AG09309 (cell line): ENCODE data around the gene LSMEM2.
A peak's percentile ranks its signal among the peaks of the same experiment; 100 is the strongest.

Source experiments
- DNase-seq: peaks from one replicate; pipeline ENCODE4 v3.0.0-alpha.2; 2010; ENCODE audit warnings: low read depth
- H3K4me3 ChIP-seq: 2 replicates; pipeline ENCODE4 v1.5.1; 2011; ENCODE audit warnings: mild to moderate bottlenecking, low read depth, low read length, moderate library complexity; ENCODE audit not compliant: control insufficient read depth
- TF ChIP-seq, protein P1 (sequence below): IDR thresholded peaks from 2 replicates; pipeline ENCODE4 v1.5.1; 2011; ENCODE audit warnings: mild to moderate bottlenecking, low read depth, low read length, inconsistent platforms; ENCODE audit not compliant: insufficient read depth, control insufficient read depth; ENCODE audit errors: missing control alignments

LSMEM2 gene

DNA sequence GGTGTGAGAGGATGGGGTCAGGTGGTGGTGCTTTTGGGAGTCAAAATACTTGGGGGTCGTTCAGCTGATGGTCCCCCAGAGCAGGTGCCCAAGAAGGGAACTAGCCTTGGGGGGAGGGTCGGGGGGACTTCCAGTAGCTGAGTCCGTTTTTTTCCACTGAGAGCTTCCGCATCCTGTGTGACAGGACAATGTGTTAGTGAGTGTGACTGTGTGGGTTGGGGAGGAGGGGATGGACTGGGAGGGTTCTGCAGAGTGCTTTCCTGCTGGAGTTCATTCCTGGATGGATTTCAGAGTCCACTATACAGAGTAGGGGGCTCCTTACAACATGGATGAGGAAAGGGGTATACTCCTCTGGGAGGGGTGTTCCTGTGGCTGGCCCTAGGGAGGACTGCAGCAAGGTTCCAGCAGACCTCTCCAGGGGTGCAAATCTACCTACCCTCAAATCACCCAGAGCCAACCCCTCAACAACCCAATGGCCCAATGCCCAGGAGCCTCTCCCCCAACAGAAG, 44.3 kb downstream of the LSMEM2 start:
- TF ChIP-seq, protein P1, sequence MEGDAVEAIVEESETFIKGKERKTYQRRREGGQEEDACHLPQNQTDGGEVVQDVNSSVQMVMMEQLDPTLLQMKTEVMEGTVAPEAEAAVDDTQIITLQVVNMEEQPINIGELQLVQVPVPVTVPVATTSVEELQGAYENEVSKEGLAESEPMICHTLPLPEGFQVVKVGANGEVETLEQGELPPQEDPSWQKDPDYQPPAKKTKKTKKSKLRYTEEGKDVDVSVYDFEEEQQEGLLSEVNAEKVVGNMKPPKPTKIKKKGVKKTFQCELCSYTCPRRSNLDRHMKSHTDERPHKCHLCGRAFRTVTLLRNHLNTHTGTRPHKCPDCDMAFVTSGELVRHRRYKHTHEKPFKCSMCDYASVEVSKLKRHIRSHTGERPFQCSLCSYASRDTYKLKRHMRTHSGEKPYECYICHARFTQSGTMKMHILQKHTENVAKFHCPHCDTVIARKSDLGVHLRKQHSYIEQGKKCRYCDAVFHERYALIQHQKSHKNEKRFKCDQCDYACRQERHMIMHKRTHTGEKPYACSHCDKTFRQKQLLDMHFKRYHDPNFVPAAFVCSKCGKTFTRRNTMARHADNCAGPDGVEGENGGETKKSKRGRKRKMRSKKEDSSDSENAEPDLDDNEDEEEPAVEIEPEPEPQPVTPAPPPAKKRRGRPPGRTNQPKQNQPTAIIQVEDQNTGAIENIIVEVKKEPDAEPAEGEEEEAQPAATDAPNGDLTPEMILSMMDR: no peak
- H3K4me3 ChIP-seq: no peak overlapping the region

DNA sequence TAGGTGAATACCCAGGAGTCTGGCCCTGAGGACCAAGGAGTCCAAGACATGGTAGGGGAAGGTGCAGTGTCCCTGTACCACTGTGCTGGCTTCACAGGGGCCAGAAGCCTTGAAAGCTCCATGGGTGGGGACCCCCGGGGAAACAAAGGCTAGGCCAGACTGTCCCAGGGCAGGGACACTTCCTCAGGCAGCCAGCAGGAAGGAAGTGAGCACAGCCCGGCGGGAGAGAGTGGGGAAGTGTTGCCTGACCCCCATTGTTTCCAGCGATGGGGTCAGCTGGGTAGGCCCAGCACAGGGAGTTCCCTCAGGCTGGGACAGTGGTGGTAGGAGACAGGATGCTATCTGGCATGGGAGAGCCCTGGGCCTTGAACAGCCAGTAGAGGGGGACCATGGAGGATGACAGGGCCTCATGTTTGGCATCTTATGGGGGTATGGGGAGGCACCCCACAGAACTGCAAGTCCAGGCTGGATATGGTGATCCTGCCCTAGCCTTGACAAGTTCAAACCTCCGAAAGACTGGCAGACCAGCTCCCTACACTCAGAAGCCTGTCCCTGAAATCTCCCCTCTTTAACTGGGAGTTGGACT, 44.8 kb downstream of the LSMEM2 start:
- no peak overlapping the region for H3K4me3 ChIP-seq
- TF ChIP-seq, protein P1: no peak
- DNase-seq: no peak

More for the DNA sequence above, 44.3 kb downstream of the LSMEM2 start:
- DNase-seq: no peak

- TF ChIP-seq, protein P1: peak; percentile 86
- H3K4me3 ChIP-seq: no peak overlapping the region
- no peak for DNase-seq
Measured at GRCh38 chr3:50324351-50325112, 45.6 kb downstream of the LSMEM2 start.

GRCh38 chr3:50325113-50325480, 46.2 kb downstream of the LSMEM2 start:
- no peak overlapping the region for H3K4me3 ChIP-seq
- no peak for DNase-seq
- TF ChIP-seq, protein P1: no peak

DNA sequence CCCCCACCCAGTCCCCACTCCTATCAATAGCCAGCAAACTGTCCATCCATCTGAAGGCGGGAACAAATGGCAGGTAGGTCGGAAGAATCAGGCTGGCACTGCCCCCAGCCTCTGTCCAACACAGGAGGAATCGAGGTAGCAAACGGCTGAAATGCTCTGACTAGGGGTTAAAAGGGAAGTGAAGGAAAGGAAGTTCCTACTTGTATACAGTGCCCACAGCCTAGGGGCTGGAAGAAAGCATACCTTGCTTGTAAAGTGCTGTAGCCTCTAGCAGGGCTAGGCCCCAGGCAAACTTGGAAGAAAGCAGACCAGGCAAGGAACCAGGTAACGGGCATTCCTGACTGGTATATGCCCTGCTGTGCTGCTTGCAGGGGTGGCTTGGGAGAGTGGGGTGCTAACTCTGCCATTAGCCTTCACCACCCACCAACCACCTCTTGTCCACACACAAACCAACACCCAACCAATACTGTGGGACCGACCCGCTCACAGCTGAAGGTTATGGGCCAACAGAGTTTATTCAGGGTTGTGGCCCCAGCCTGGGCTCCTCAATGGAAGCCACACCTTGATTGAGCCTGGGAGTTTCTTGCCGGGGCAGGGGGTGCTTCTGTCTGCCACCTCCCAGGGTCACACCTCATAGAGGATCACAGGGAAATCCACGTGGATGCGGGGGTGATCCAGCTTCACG, 46.8 kb downstream of the LSMEM2 start:
- TF ChIP-seq, protein P1: no peak
- H3K4me3 ChIP-seq: no peak overlapping the region
- no peak for DNase-seq

DNA sequence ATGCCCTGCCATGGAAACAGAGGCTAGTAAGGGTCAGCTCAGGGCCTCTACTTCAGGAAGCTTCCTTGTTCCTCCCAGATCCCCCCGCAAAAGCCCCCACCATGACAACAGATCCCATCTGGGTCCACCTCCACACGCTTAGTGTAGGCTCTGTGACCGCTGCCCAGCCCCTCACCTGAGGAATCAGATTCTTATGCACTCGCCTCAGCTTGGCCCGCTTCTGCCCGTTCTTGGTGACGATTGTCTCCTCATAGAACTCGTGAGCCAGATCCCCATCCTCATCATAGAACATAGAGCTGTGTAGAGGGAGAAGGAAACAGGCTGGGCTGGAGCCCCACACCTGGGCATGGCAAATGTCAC, 47.3 kb downstream of the LSMEM2 start:
- TF ChIP-seq, protein P1: no peak
- no peak overlapping the region for H3K4me3 ChIP-seq
- no peak for DNase-seq
